ENCODE measurements around the gene PDIA4.

Gene PDIA4

DNA sequence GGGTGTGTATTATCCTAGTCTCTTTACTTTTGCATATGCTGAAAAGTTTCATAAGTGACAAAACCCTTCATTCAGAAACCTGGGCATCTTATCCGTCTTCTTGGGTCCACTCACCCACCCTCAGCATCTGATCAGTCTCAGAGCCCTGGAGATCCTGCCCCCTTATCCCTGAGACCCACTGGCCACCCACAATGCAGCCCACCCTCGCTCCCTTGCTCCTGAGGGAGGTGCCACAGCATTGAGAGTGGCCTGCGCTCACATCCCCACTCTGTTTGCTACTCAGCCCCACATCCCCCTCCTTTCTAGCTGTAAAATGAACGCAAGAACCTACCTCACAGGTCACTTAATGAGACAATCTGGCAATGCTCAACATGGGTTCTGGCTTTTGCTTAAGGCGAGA, 27.3 kb downstream of the PDIA4 start:
- Histone ChIP-seq H3K27me3 (ENCODE audit: insufficient read depth, low read length) (no peaks in the 10 kb centered on the region), H3K9me3 (ENCODE audit: low read length) (no peaks in the 10 kb centered on the region), H2AFZ (ENCODE audit: low read length) (no peak overlapping the region), H3K27ac (ENCODE audit: low read depth, low read length, poor library complexity, severe bottlenecking) (no peak overlapping the region), H3K9ac (ENCODE audit: low read length) (no peak overlapping the region), H3F3A (ENCODE audit: insufficient read depth, low read length) (no peaks in the 10 kb centered on the region), H3K4me3 (ENCODE audit: low read depth, low read length, poor library complexity, severe bottlenecking) (no peak overlapping the region), H3K79me2 (ENCODE audit: insufficient read depth, low read length) (no peaks in the 10 kb centered on the region), H3K36me3 (ENCODE audit: insufficient read depth, low read length) (peaks cover 54% of the 10 kb centered on the region), H3K9me2 (ENCODE audit: low read depth, low read length) (no peaks in the 10 kb centered on the region), H4K20me1 (ENCODE audit: insufficient read depth, low read length) (no peaks in the 10 kb centered on the region), H3K4me2 (ENCODE audit: low read length) (no peak overlapping the region), H3K4me1 (ENCODE audit: insufficient read depth, low read length, severe bottlenecking) (no peaks in the 10 kb centered on the region)
- TF ChIP-seq, protein P1, sequence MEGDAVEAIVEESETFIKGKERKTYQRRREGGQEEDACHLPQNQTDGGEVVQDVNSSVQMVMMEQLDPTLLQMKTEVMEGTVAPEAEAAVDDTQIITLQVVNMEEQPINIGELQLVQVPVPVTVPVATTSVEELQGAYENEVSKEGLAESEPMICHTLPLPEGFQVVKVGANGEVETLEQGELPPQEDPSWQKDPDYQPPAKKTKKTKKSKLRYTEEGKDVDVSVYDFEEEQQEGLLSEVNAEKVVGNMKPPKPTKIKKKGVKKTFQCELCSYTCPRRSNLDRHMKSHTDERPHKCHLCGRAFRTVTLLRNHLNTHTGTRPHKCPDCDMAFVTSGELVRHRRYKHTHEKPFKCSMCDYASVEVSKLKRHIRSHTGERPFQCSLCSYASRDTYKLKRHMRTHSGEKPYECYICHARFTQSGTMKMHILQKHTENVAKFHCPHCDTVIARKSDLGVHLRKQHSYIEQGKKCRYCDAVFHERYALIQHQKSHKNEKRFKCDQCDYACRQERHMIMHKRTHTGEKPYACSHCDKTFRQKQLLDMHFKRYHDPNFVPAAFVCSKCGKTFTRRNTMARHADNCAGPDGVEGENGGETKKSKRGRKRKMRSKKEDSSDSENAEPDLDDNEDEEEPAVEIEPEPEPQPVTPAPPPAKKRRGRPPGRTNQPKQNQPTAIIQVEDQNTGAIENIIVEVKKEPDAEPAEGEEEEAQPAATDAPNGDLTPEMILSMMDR (IDR thresholded peaks at IDR 0.05; ENCODE audit: low read length), result no peak
- no peak for TF ChIP-seq EZH2 (IDR thresholded peaks at IDR 0.05; ENCODE audit: borderline replicate concordance, low read length)

DNA sequence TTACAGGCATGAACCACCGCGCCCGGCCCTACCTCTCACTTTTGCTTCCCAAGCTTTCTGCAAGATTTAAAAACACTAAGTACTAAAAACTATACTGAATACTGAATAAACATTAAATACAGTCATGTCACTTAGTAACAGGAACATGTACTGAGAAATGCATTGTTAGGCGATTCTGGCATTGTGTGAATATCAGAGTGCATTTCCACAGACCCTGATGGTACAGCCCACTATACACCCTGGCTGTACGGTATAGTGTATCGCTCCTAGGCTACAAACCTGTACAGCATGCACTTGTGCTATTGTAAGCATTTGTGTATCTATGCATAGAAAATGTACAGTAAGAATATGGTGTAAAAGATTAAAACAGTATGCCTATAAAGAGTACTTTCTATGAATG, 29.1 kb downstream of the PDIA4 start:
- Histone ChIP-seq H3F3A (ENCODE audit: insufficient read depth, low read length) (no peaks in the 10 kb centered on the region), H3K4me2 (ENCODE audit: low read length) (no peak overlapping the region), H4K20me1 (ENCODE audit: insufficient read depth, low read length) (no peaks in the 10 kb centered on the region), H3K27ac (ENCODE audit: low read depth, low read length, poor library complexity, severe bottlenecking) (no peak overlapping the region), H3K9ac (ENCODE audit: low read length) (no peak overlapping the region), H3K9me2 (ENCODE audit: low read depth, low read length) (no peaks in the 10 kb centered on the region), H3K36me3 (ENCODE audit: insufficient read depth, low read length) (peaks cover 36% of the 10 kb centered on the region), H2AFZ (ENCODE audit: low read length) (no peak overlapping the region), H3K4me3 (ENCODE audit: low read depth, low read length, poor library complexity, severe bottlenecking) (no peak overlapping the region), H3K79me2 (ENCODE audit: insufficient read depth, low read length) (no peaks in the 10 kb centered on the region), H3K4me1 (ENCODE audit: insufficient read depth, low read length, severe bottlenecking) (no peaks in the 10 kb centered on the region), H3K9me3 (ENCODE audit: low read length) (no peaks in the 10 kb centered on the region), H3K27me3 (ENCODE audit: insufficient read depth, low read length) (no peaks in the 10 kb centered on the region)
- TF ChIP-seq, protein P1 (IDR thresholded peaks at IDR 0.05; ENCODE audit: low read length), result no peak
- no peak for TF ChIP-seq EZH2 (IDR thresholded peaks at IDR 0.05; ENCODE audit: borderline replicate concordance, low read length)

DNA sequence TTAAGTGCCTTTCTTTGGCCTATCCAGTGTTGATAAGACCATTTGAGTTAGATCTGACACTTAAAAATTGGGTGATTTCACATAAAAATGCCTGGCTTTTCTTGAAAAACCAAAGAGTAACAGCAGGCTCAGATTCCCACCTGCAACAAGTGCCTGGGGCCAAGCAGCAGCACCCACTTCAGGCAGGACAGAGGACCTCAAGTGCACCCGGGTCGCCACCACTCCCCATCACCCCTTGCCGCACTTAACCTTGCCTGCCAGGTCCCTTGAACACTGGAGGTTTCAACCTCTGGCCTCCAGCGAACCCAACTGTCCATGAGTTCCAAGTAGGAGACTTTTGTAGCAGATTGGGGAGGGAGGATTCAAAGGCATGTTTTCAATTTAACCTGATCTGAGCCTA, 30.8 kb downstream of the PDIA4 start:
- Histone ChIP-seq H2AFZ (ENCODE audit: low read length) (no peak overlapping the region), H3K4me3 (ENCODE audit: low read depth, low read length, poor library complexity, severe bottlenecking) (no peak overlapping the region), H3K36me3 (ENCODE audit: insufficient read depth, low read length) (peaks cover 19% of the 10 kb centered on the region), H3K4me2 (ENCODE audit: low read length) (no peak overlapping the region), H3K9me2 (ENCODE audit: low read depth, low read length) (no peaks in the 10 kb centered on the region), H3K4me1 (ENCODE audit: insufficient read depth, low read length, severe bottlenecking) (no peaks in the 10 kb centered on the region), H3K27me3 (ENCODE audit: insufficient read depth, low read length) (no peaks in the 10 kb centered on the region), H3K79me2 (ENCODE audit: insufficient read depth, low read length) (no peaks in the 10 kb centered on the region), H3K9me3 (ENCODE audit: low read length) (no peaks in the 10 kb centered on the region), H3K27ac (ENCODE audit: low read depth, low read length, poor library complexity, severe bottlenecking) (no peak overlapping the region), H4K20me1 (ENCODE audit: insufficient read depth, low read length) (no peaks in the 10 kb centered on the region), H3K9ac (ENCODE audit: low read length) (no peak overlapping the region), H3F3A (ENCODE audit: insufficient read depth, low read length) (no peaks in the 10 kb centered on the region)
- TF ChIP-seq, protein P1 (IDR thresholded peaks at IDR 0.05; ENCODE audit: low read length), result no peak
- no peak for TF ChIP-seq EZH2 (IDR thresholded peaks at IDR 0.05; ENCODE audit: borderline replicate concordance, low read length)

All from OCI-LY1 (cell line).